Heart left ventricle (tissue), 16 donors: Measurements from ENCODE around the gene LAMB4. TPM values are rescaled to one million over a fixed set of nuclear protein-coding genes. Genes with fewer than 3 reads are reported as not detected.
"Not testable (repeated sequence)": the region's sequence is repeated elsewhere in the genome, so short reads cannot be mapped to it uniquely, and the experiment has no call there.

Source experiments
- ATAC-seq, 4 donors: fragments of 200-7000 bp; cut with Tn5 transposase; one replicate each; pipeline ENCODE4 v1.9.1; 2020 to 2022; ENCODE audit warnings: moderate library complexity in 4 of 4, mild to moderate bottlenecking in 3 of 4, moderate number of reproducible peaks in 1 of 4
- DNase-seq, 5 donors: peaks; one replicate each; pipeline ENCODE4 v3.0.0-alpha.2; 2020
- H3K27ac ChIP-seq, 12 donors: fragments of 200-600 bp; sonication (generic) in 4 of 12; one replicate each; pipeline versions ENCODE4 v1.5.0 to v1.8.0; 2016 to 2022; ENCODE audit warnings: mild to moderate bottlenecking in 2 of 12
- H3K27me3 ChIP-seq, 9 donors: fragments of 200-600 bp; sonication (generic) in 2 of 9; one replicate each; pipeline versions ENCODE4 v1.5.1 to v1.8.0; 2016 to 2022; ENCODE audit warnings: mild to moderate bottlenecking in 3 of 9
- H3K36me3 ChIP-seq, 9 donors: fragments of 200-600 bp; sonication (generic) in 2 of 9; one replicate each; pipeline versions ENCODE4 v1.5.0 to v1.8.0; 2018 to 2022; ENCODE audit warnings: mild to moderate bottlenecking in 2 of 9
- H3K4me1 ChIP-seq, 12 donors: fragments of 200-600 bp; sonication (generic) in 4 of 12; one replicate each; pipeline versions ENCODE4 v1.5.0 to v1.8.0; 2016 to 2022; ENCODE audit warnings: mild to moderate bottlenecking in 3 of 12
- H3K4me3 ChIP-seq, 12 donors: fragments of 200-600 bp; sonication (generic) in 4 of 12; one replicate each; pipeline versions ENCODE4 v1.5.0 to v1.8.0; 2017 to 2022; ENCODE audit warnings: mild to moderate bottlenecking in 9 of 12, moderate library complexity in 4 of 12
- H3K9me3 ChIP-seq, 12 donors: fragments of 200-600 bp; sonication (generic) in 4 of 12; one replicate each; pipeline versions ENCODE4 v1.5.0 to v1.8.0; 2016 to 2022; ENCODE audit warnings: mild to moderate bottlenecking in 1 of 12
- CTCF ChIP-seq, 12 donors: fragments of 200-600 bp; sonication (generic) in 4 of 12; IDR thresholded peaks; one replicate each; pipeline versions ENCODE4 v1.5.0 to v1.8.0; 2018 to 2022; ENCODE audit warnings: antibody characterized with exemption in 12 of 12, mild to moderate bottlenecking in 5 of 12
- POLR2A ChIP-seq, 2 donors: fragments of 450-650 bp; IDR thresholded peaks; one replicate each; pipeline ENCODE4 v1.6.1; 2017; ENCODE audit warnings: antibody characterized with exemption in 2 of 2, mild to moderate bottlenecking in 2 of 2, moderate library complexity in 2 of 2
- WGBS, 4 donors: extraction: QIAGEN DNeasy Blood & Tissue Kit in 2 of 4; methylation state at CpG; one replicate each; pipeline versions ENCODE4 v1.1.5 to v1.1.7; 2013 to 2018; 5-methylcytosine and 5-hydroxymethylcytosine counted together
- intact Hi-C, 10 donors: fragments of 100-400 bp; cut with DNase I; formaldehyde crosslinking; loops; one replicate each; pipeline versions ENCODE4 v1.11.1 to v1.14.2; 2022
- polyA plus RNA-seq, 2 donors: library from polyadenylated mRNA; stranded (reverse); fragments of 200-250 nt; gene quantifications; one replicate each; pipeline ENCODE4 v1.2.3, GENCODE V29; 2013
- total RNA-seq, 9 donors: library from RNA; depleted of rRNA in 2 of 9; stranded (reverse); fragments of >200 nt in 2 of 9; fragmentation: NEBNext Ultra II Directional in 3 of 9; extraction: Animal tissue kit (Norgen Biotek cat#: 25700) in 3 of 9; gene quantifications; one replicate each; pipeline versions ENCODE4 v1.1.0 to v1.2.4, GENCODE V29; 2016 to 2023
- donor health status: ischemic (EF 13 %, LVEDD 7.1; RV severe dilation, severe dysfunction).
- donor health status: healthy with polysubstance abuse.
- donor health status: DM: no; HTN: yes; CAD: no.
- donor health status: DM: no; HTN: no; CAD: no.
- donor health status: ischemic (EF 25% LVEDD 6.9; RV normal size, moderate dysfunction).
- donor health status: ischemic (EF 25% LVEDD 5.7; RV mildly dilated, moderate dysfunction).
- donor health status: healthy.
- donor health status: DM: yes; HTN: yes; CAD: no.
- donor health status: ischemic (EF 35%, LVEDD 5.7; RV mildly dilated, moderate dysfunction).
- donor health status: nonischemic (EF 11% LVEDD 7.7; RV severe dilation, severe dysfunction).
- donor health status: DM: yes; HTN: yes; CAD: no.
- donor health status: PGD.
- donor health status: ischemic (EF 29% LVEDD 5.4; RV normal size, mild dysfunction).
- donor health status: nonischemic (EF 23%, LVEDD 6.1; RV moderate dilation, normal function).

Gene LAMB4
- total and polyA plus RNA-seq, 11 donors, result 0.19 to 0.31 (median 0.26) TPM; not detected in 4

DNA sequence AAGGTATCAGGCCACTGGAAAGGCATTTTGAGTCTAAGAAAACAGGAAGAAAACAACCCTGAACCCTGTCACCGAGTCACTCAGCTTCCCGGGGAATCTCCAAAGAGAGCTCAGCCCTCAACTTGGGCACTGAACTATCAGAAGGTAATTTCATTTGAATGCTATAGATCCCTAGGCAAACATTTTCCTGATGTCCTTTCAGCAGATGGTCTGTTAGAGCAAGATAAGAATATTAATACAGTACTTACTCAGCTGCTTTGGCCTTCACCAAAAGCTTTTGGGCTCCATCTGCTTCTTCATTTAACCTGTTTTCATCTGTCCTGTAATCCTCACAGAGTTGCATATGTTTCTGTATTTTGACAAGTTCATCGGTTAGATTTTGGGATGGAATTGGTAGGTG lies 93.0 kb downstream of the LAMB4 start:
- ATAC-seq, result no peak
- DNase-seq, result no peak
- no peaks in the 10 kb centered on the region for H3K36me3 ChIP-seq
- H3K4me3 ChIP-seq, result no peak overlapping the region
- WGBS, 4 donors, result 63 to 84% (median 71%) methylated on average over 3 of the region's 3 CpGs
- no peaks in the 10 kb centered on the region for H3K4me1 ChIP-seq
- no peak overlapping the region for H3K27ac ChIP-seq
- no peaks in the 10 kb centered on the region for H3K9me3 ChIP-seq
- H3K27me3 ChIP-seq, result no peaks in the 10 kb centered on the region
- intact Hi-C loops, result no loop called here
- TF ChIP-seq POLR2A (IDR thresholded peaks at IDR 0.05), result no peak
- no peak for TF ChIP-seq CTCF (IDR thresholded peaks at IDR 0.05)

DNA sequence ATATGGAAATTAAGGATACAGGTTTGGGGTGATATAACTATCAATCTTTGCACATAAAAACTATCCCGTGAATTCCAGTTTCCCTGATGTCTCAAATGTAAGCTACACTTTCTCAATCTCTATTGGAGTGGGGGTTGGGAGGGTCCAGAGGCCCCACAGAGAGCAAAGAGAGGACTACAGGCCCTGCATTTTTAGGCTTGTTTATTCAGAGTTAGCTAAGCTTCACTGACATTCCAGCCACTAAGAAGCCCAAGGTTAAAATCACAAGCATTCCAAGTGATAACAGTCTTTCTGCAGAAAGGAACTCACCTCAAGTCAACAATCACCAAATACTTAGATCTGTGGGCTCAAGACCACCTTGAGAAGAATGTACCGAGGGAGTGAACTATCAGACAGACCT lies 95.6 kb downstream of the LAMB4 start:
- DNase-seq (no peak), ATAC-seq (no peak)
- 85 to 91% (median 88%) methylated on average over 2 of the region's 2 CpGs for WGBS, 4 donors
- H3K27me3 ChIP-seq, result no peaks in the 10 kb centered on the region
- H3K36me3 ChIP-seq, result no peaks in the 10 kb centered on the region
- intact Hi-C loops, result no loop called here
- no peak overlapping the region for H3K4me3 ChIP-seq
- TF ChIP-seq POLR2A (IDR thresholded peaks at IDR 0.05), result no peak
- TF ChIP-seq CTCF (IDR thresholded peaks at IDR 0.05), result no peak
- no peaks in the 10 kb centered on the region for H3K4me1 ChIP-seq
- no peaks in the 10 kb centered on the region for H3K9me3 ChIP-seq
- H3K27ac ChIP-seq, result no peak overlapping the region

DNA sequence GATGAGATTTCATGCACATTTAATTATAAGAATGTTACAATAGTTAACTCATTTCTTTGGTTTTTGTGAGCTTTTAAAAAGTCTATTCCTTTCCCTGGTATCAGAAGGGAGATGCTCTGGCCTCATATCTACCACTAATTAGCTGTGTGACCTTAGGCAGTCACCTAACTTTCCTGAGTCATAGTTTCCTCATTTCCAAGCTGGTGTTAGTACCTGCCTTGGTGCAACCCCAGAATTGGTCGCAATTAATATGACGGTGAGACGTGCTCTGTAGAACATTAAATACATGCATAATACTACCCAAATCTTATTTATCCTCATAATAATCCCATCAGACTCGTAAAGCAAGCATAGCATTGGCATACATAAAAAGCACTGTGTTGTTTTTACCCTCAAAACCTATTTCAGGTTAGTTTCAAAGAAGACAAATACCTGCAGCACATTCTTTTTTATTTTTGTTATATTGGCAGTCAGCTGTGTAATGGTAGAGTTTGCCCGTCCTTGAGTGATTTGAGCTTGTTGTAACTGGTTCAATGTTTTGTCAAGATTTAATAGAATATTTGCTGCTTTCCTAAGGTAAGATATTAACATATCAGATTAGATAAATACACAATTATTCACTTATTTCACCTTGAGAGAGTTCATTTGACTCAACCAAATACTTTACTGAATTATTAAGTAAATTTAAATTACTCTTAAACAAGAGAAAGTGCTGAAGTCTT lies 96.2 kb downstream of the LAMB4 start:
- WGBS, 4 donors, result 97 to 98% (median 97%) methylated on average over 5 of the region's 5 CpGs
- Histone ChIP-seq H3K4me3 (no peak overlapping the region), H3K9me3 (no peaks in the 10 kb centered on the region), H3K27me3 (no peaks in the 10 kb centered on the region), H3K27ac (no peak overlapping the region), H3K36me3 (no peaks in the 10 kb centered on the region), H3K4me1 (no peaks in the 10 kb centered on the region)
- ATAC-seq (no peak), DNase-seq (no peak)
- intact Hi-C loops, result no loop called here
- TF ChIP-seq POLR2A (IDR thresholded peaks at IDR 0.05) (no peak), CTCF (IDR thresholded peaks at IDR 0.05) (no peak)

- H3K9me3 ChIP-seq, H3K27me3 ChIP-seq, H3K36me3 ChIP-seq, H3K27ac ChIP-seq, H3K4me1 ChIP-seq, H3K4me3 ChIP-seq, DNase-seq, ATAC-seq, intact Hi-C loops: not testable (repeated sequence)
- WGBS, 4 donors, result 92 to 95% (median 94%) methylated on average over 8 of the region's 8 CpGs
Measured at GRCh38 chr7:108033309-108033708, 96.9 kb downstream of the LAMB4 start.

DNA sequence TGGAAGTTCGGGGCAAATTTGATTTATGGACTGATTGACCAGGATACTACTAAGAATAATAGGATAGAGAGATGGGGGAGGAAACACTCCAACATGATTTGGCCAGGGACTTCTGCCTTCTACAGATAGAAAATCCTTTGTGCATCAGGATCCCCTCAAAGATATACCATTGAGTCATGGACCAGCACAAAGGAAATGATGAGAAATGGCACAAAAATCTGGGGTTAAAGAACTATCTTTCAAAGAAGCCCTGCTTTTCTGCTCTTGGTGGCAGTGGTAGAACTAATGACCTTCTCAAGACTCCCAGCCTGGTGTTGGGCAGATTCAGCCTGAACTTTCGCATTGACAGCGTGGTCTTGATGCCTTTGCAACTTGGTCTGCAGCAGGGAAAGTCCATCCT lies 99.6 kb downstream of the LAMB4 start:
- Histone ChIP-seq H3K27me3 (no peaks in the 10 kb centered on the region), H3K36me3 (no peaks in the 10 kb centered on the region), H3K4me1 (no peaks in the 10 kb centered on the region), H3K4me3 (no peak overlapping the region), H3K27ac (no peak overlapping the region), H3K9me3 (no peaks in the 10 kb centered on the region)
- no peak for ATAC-seq
- no peak for DNase-seq
- intact Hi-C loops, result no loop called here
- 96 to 98% (median 97%) methylated on average over 3 of the region's 3 CpGs for WGBS, 4 donors
- TF ChIP-seq POLR2A (IDR thresholded peaks at IDR 0.05) (no peak), CTCF (IDR thresholded peaks at IDR 0.05) (no peak)
